Measurements from ENCODE around the gene FLVCR1.
"Not testable (repeated sequence)": the region's sequence is repeated elsewhere in the genome, so short reads cannot be mapped to it uniquely, and the experiment has no call there.

The FLVCR1 gene

DNA sequence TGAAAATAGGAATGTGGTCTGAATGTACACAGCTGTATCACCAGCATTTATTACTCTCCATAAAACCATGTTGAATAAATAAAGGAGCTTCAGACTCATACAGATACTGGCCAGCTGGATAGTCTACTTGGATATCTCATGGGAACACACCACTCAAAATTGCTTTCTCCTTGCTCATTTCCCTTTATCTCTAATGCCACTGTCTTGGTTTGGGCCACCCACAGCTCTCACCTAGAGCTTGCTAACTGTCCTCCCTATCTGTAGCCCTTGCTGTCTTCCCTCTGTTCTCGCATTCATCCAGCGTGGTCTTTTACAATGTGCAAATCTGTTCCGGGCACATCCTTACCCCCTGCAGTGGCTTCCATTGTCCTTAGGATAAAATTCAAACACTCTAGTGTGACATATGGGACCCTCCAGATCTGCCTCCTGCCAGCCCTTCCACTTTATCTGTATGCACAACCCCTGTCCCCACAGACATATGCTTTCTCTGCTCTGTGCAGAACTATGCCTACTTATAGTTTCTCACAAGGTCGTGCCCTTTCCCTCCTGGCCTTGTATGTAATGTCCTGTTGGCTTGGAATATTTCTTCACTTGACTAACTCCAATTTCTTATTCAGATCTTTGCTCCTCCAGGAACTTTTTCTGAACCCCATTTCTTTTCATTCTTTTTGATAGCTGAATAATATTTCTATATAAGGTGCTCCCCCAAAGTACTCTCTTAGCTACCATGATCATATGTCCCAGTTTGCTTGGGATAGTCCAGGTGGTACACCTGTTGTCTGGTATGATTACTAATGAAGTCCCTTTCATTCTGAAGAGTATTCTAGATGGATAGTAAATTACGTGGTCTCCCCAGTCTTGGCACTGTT is 2.9 kb downstream of the FLVCR1 start:
- DNase-seq (ENCODE audit: low read depth in 2 of 2), result no peak

DNA sequence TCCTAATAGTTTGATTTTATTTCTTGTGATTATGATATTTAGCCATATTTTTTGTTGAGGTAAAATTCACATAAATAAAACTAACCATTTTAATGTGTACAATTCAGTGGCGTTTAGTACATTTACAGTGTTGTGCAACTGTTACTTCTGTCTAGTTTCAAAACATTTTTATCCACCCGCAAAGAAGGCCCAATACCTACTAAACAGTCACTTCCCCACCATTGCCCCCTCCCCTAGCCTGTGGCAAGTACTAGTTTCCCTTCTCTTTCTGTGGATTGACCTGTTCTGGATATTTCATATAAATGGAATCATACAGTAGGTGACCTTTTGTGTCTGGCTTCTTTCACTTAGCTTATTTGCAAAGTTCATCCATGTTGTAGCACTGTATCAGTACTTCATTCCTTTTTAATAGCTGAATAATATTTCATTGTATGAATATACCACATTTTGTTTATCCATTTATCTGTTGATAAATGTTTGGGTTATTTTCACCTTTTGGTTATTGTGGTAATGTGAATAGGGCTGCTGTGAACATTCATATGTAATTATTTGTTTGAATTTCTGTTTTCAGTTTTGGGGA is 4.1 kb downstream of the FLVCR1 start:
- DNase-seq (ENCODE audit: low read depth in 2 of 2), result no peak

DNA sequence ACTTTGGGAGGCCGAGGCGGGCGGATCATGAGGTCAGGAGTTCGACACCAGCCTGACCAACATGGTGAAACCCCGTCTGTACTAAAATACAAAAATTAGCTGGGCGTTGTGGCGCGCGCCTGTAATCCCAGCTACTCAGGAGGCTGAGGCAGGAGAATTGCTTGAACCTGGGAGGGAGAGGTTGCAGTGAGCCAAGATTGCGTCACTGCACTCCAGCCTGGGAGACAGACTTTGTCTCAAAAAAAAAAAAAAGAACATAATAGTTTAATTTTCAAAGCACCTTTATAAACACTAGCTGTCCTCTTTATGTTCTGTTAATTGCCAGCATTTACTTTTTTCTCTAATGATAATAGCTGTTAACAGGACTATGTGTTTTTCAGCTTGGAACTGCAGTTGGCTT is 5.3 kb downstream of the FLVCR1 start:
- not testable (repeated sequence) for DNase-seq (ENCODE audit: low read depth in 2 of 2)

DNA sequence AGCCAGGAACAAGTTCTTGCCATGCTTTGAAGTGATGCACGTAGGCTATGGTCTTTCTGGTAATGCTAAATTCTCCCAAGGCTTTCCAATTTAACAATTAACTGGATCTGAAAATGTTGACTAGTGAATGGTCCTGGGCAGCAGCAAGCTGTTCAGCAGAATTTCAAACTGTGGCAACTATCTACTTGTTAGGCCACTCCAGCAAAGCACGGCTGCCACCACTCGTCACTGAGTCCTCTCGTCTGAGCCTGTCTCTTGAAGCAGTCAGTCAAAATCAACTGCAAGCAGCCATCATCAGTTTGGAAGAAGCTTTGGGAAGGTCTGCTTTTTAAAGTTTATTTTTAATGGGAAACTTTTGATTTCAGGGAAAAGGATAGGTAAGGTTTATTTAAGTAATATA is 6.1 kb downstream of the FLVCR1 start:
- no peak for DNase-seq (ENCODE audit: low read depth in 2 of 2)

DNA sequence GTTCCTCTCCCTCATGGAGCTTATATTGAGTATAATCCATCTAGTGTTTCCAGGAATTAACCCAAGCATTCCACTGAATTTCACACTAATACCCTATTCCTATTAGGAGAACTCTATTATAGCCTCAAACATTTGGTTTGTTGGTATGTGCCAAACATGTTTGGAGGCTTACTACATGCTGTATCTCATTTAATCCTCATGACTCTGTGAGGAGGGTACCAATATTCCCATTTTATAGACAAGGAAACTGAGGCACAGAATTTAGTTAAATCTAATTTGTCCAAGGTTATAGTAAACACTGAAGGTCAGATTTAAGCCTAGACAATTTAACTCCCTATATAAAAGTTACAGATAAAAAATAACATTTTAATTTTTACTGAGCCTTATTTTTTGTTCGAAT is 9.1 kb downstream of the FLVCR1 start:
- no peak for DNase-seq (ENCODE audit: low read depth in 2 of 2)

DNA sequence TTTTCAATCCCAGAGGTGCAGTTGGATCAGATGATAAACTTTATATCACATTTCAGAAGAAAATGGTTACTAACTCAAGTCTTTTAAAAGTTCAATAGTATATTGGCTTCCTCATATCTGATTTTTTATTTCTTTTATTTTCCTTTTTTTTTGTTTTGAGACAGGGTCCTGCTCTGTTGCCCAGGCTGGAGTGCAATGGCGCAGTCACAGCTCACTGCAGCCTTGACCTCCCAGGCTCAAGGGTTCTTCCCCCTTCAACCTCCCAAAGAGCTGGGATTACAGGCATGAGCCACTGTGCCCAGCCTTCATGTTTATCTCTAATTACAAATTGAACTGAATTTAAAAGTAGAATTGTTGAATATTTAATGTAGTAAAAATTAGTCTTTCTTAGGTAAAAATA is 13.9 kb downstream of the FLVCR1 start:
- DNase-seq (ENCODE audit: low read depth in 2 of 2), result no peak

DNA sequence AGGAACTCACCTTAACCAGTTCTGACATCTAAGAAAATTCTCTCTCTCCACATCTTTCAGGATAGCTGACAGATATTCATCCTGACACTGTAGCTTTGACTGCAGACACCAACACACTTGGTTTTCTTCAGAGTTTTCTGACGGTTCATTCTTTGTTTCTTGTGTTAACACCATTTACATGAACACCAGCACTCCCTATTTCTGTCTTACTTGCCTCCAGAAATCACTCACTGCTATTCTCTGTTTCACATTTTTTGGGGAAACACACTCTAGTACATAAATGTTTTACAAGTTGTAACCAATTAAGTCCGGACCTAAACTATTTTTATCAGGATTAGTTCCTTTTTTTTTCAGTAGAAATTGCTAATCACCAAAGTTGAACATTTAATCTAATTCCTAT is 15.4 kb downstream of the FLVCR1 start:
- DNase-seq (ENCODE audit: low read depth in 2 of 2), result no peak

DNA sequence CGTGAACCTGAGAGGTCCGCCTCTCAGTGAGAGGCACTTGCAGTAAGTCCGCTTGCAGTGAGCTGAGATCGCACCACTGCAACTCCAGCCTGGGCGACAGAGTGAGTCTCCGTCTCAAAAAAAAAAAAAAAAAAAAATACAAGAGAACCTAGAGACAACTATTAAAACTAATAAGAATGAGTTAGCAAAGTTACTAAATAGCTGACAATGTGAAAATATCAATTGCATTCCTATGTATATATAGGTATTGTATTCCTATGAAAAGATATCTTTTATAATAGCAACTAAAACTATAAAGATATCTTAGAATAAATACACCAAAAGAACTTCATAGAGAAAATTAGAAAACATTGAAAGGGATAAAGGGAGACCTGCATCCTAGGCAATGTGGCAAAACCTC is 20.3 kb downstream of the FLVCR1 start:
- DNase-seq (ENCODE audit: low read depth in 2 of 2), result no peak

DNA sequence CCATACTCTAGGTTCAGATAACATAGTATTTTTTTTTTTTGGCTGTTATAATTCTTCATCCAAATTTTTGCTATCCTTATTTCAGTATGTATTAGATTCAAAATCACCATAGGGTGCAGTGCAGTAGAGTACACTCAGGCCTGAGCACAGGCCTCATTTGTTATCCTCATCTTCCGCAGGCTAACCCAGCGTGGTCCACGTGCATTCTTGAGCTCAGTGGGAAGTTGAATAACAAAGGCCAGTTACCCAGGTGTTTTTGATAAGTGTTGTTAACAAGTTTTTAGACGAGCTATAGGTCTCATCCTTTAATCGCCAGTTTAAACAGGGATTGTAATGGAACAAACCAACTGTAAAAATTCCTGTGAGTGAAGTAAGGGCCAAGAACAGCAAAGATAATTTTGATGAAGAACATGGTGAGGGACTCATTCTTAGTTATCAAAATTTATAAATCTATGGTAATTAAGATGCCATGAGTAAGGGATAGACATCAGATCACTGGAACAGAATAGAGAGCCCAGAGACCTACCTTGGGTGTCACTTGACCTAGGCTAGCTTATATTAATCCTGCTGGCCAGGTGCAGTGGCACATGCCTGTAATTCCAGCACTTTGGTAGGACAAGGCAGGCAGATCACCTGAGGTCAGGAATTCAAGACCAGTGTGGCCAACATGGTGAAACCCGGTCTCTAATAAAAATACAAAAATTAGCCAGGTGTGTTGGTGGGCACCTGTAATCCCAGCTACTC is 22.0 kb downstream of the FLVCR1 start:
- DNase-seq (ENCODE audit: low read depth in 2 of 2), result no peak

DNA sequence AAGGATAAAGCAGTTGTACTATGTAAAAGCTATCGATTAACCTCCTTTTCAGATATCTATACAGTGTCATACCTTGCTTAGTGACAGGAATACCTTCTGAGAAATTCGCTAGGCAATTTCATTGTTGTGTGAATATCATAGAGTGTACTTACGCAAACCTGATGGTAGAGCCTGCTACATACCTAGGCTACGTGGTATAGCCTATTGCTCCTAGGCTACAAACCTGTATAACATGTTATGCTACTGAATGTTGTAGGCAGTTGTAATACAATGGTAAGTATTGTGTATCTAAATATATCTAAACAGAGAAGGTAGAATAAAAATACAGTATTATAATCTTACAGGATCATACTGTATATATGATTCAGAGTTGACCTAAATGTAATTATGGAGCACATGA is 26.5 kb downstream of the FLVCR1 start:
- no peak for DNase-seq (ENCODE audit: low read depth in 2 of 2)

DNA sequence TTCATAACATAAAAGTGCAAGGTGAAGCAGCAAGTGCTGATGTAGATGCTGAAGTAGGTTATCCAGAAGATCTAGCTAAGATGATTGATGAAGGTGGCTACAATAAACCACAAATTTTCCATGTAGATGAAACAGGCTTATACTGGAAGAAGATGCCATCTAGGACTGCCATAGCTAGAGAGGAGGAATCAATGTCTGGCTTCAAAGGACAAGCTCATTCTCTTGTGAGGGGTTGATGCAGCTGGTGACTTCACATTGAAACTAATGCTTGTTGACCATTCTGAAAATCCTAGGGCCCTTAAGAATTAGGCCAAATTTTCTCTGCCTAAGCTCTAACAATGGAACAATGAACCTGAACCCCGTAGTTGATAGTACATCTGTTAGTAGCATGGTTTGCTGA is 34.0 kb downstream of the FLVCR1 start:
- no peak for DNase-seq (ENCODE audit: low read depth in 2 of 2)

DNA sequence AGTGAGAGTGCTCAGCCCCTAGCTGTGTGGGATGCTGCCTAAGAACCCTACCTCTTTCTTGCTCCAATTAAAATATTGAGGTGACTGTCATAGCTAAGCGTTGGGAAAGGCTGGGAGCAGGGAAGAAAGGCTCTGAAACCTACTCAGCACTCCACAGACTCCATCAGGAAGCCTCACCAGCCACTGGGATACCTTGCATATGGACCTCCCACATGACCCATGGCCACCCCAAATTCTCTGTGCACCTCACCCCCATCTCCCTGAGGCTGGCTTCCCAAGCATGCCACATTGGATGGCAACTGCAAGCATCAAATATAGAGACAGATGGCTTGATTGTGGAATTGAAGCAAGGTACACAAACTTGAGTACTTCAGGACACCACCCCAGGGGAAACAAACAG is 41.8 kb downstream of the FLVCR1 start:
- DNase-seq (ENCODE audit: low read depth in 2 of 2), result no peak

DNA sequence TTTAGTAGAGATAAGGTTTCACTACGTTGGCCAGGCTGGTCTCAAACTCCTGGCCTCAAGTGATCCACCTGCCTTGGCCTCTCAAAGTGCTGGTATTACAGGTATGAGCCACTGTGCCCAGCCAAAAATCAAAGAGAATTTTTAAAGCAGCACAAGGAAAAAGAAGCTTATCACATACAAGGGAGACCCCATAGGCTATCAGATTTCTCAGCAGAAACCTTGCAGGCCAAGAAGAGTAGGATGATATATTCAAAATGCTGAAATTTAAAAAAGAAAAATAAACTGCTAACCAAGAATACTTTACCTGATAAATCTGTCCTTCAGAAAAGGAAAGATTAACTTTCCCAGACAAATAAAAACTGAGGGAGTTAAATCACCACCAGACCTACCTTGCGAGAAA is 43.2 kb downstream of the FLVCR1 start:
- DNase-seq (ENCODE audit: low read depth in 2 of 2), result no peak

DNA sequence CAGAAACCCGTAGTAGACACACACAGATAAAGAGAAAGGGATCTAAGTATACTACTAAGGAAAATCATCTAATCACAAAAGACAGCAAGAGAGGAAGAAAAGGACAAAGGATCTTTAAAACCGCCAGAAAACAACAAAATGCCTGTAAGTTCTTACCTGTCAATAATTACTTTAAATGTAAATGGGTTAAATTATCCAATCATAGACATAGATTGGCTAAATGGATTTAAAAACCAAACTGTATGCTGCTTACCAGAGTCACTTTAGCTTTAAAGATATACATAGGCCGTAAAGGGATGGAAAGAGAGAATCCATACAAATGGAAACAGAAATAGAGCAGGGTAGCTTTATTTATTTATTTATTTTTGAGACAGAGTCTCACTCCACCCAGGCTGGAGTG is 44.0 kb downstream of the FLVCR1 start:
- no peak for DNase-seq (ENCODE audit: low read depth in 2 of 2)

DNA sequence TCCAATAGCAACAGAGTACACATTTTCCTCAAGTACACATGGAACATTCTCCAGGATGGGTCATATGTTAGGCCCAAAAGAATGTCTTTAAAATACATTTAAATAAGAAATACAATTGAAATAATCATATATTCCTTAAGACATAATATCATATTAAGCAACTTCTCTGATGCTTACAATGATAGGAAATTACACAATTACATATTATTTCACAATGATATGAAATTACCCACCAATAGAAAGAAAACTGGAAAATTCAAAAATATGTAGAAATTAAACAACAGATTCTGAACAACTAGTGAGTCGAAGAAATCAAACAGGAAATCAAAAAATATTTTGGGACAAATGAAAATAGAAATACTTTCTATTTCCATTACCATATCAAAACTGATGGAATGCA is 45.6 kb downstream of the FLVCR1 start:
- no peak for DNase-seq (ENCODE audit: low read depth in 2 of 2)

DNA sequence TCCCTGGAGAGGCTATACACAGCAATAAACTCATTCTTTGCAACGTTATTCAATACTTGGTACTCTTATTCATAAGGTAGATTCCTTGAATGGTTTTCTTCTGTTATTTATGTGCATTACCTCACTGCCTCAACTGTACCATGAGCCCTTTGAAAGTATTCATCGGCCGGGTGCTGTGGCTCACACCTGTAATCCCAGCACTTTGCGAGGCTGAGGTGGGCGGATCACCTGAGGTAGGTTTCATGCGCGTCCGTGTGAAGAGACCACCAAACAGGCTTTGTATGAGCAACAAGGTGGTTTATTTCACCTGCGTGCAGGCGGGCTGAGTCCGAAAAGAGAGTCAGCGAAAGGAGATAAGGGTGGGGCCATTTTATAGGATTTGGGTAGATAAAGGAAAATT is 50.0 kb downstream of the FLVCR1 start:
- not testable (repeated sequence) for DNase-seq (ENCODE audit: low read depth in 2 of 2)

DNA sequence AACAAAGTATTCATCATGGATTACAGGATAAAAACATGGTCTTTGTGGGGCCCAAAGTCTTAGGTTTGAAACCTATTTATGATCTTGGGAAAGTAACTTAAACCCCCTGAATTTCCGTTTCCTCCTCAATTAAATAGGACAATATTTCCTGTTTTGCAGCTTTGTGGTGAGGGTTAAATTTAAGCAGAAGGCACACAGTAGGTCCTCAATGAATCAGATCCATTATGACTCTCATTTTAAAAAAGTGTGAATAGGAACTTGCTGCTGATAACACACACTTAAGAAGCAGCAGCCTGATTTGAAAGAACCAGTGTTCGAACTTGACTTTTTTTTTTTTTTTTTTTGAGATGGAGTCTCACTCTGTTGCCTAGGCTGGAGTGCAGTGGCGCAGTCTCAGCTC is 50.9 kb downstream of the FLVCR1 start:
- DNase-seq (ENCODE audit: low read depth in 2 of 2), result no peak

DNA sequence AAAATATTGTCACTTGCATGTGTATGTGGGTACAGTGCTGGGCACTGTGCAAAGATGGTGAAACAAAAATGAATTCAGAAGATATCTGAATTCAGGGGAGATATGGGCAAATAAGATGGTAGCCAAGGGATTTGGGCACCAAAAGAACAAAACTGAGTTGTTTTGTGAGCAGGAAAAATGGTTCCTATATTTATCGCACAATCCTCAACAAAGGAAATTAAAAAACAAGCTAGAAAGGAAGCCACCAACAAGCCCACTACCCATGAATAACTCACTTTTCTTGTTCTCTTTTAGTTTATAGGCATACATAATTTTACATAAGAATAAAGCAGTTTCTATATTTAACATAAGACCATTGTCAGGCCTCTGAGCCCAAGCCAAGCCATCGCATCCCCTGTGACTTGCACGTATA is 51.6 kb downstream of the FLVCR1 start:
- no peak for DNase-seq (ENCODE audit: low read depth in 2 of 2)

DNA sequence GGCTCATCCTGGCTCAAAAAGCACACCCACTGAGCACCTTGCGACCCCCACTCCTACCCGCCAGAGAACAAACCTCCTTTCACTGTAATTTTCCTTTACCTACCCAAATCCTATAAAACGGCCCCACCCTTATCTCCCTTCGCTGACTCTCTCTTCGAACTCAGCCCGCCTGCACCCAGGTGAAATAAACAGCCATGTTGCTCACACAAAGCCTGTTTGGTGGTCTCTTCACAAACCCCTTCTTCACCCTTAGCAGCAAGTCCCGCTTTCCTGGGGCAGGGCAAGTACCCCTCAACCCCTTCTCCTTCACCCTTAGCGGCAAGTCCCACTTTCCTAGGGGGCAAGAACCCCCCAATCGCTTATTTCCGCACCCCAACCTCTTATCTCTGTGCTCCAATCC is 52.1 kb downstream of the FLVCR1 start:
- not testable (repeated sequence) for DNase-seq (ENCODE audit: low read depth in 2 of 2)

DNA sequence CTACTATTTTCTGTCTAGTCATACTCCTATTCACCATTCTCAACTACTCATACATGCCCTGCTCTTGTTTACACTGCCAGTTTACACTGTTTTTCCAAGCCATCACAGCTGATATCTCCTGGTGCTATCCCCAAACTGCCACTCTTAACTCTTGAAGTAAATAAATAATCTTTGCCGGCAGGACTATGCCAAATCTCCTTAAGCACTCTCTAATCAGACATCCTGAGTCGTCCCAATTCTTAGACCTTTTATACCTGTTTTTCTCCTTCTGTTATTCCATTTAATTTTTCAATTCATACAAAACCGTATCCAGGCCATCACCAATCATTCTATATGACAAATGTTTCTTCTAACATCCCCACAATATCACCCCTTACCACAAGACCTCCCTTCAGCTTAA is 55.6 kb downstream of the FLVCR1 start:
- not testable (repeated sequence) for DNase-seq (ENCODE audit: low read depth in 2 of 2)

DNA sequence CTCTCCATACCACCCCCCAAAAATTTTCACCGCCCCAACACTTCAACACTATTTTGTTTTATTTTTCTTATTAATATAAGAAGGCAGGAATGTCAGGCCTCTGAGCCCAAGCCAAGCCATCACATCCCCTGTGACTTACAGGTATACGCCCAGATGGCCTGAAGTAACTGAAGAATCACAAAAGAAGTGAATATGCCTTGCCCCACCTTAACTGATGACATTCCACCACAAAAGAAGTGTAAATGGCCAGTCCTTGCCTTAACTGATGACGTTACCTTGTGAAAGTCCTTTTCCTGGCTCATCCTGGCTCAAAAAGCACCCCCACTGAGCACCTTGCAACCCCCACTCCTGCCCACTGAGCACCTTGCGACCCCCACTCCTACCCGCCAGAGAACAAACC is 56.0 kb downstream of the FLVCR1 start:
- DNase-seq (ENCODE audit: low read depth in 2 of 2), result not testable (repeated sequence)

DNA sequence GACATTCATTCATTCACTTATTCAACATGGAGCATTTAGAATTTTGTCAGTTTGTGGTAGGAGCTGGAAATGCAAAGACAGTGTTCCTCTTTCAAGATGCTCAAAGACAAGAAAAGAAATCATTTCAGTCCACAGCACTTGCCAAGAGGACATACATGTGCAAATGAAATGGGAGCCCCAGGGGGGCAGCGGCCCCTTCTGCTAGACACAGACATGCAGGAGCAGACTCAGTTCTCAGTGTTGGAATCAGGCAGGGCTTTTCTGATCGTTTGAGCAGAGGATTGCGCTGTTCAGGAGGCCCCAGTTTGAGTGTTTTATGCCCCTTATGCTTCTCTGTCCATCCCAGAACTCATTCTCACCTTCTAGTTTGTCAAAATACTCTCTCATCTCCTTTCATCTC is 56.7 kb downstream of the FLVCR1 start:
- no peak for DNase-seq (ENCODE audit: low read depth in 2 of 2)
